ENCODE results near the gene RPS6KA2. TPM values are rescaled to one million over a fixed set of nuclear protein-coding genes. Genes with fewer than 3 reads are reported as not detected.

The RPS6KA2 gene
- total RNA-seq, 3 donors from 2014 or later (not counting 1 experiment from before 2014, with no cell fraction given), result 2.8 to 4.5 (median 2.9) TPM

DNA sequence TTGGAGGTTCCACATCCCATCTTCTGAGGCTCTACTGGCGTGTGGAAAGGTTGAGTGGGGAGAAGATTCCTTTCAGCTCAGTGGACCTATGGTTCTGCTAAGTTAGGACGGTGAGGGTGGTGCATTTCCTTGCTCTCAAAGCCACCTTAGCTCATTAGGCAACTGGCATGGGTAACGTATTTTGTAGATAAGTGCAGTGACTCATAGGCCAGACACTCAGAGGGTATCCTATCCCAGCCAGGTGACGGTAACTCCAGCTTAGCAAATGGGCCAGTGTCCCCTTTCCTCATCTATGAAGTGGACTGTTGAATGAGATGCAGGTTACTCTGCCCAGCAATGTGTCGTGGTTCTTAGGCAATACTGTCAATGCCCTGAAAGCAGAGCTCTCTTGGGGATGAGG, 3.7 kb downstream of the RPS6KA2 start:
- peaks cover 13 to 21% of the 10 kb centered on the region in 2 donors for H3K4me1 Mint-ChIP-seq
- no peak for DNase-seq
- intact Hi-C loops (cut with micrococcal nuclease), result loop anchor here (10.0 kb wide), 1 partner anchor 381 kb away; no protein-coding TSS in a partner anchor
- Histone ChIP-seq H3K9me3 (ENCODE audit: control insufficient read depth, insufficient read depth, low read length) (no peaks in the 10 kb centered on the region), H3K36me3 (ENCODE audit: control insufficient read depth, insufficient read depth, low read length) (no peaks in the 10 kb centered on the region), H3K27ac (ENCODE audit: low read length) (no peak overlapping the region), H3K4me1 (ENCODE audit: control insufficient read depth, insufficient read depth, low read length) (peaks cover 14% of the 10 kb centered on the region), H3K27me3 (ENCODE audit: control insufficient read depth, insufficient read depth, low read length) (peaks cover 16% of the 10 kb centered on the region), H3K4me3 (ENCODE audit: low read length) (no peak overlapping the region)
- TF ChIP-seq, protein P1, sequence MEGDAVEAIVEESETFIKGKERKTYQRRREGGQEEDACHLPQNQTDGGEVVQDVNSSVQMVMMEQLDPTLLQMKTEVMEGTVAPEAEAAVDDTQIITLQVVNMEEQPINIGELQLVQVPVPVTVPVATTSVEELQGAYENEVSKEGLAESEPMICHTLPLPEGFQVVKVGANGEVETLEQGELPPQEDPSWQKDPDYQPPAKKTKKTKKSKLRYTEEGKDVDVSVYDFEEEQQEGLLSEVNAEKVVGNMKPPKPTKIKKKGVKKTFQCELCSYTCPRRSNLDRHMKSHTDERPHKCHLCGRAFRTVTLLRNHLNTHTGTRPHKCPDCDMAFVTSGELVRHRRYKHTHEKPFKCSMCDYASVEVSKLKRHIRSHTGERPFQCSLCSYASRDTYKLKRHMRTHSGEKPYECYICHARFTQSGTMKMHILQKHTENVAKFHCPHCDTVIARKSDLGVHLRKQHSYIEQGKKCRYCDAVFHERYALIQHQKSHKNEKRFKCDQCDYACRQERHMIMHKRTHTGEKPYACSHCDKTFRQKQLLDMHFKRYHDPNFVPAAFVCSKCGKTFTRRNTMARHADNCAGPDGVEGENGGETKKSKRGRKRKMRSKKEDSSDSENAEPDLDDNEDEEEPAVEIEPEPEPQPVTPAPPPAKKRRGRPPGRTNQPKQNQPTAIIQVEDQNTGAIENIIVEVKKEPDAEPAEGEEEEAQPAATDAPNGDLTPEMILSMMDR (IDR thresholded peaks at IDR 0.05), result no peak
- H3K27me3 Mint-ChIP-seq (ENCODE audit: low read depth in 2 of 2), result peaks cover 35 to 42% of the 10 kb centered on the region in 2 donors
- H3K27ac Mint-ChIP-seq, result no peak overlapping the region
- H3K4me3 Mint-ChIP-seq, result no peak overlapping the region
- H3K9me3 Mint-ChIP-seq, result no peaks in the 10 kb centered on the region
- H3K36me3 Mint-ChIP-seq, result no peaks in the 10 kb centered on the region
- no peak for ATAC-seq
- WGBS (ENCODE audit: insufficient coverage), result 86% methylated on average over 5 of the region's 5 CpGs

DNA sequence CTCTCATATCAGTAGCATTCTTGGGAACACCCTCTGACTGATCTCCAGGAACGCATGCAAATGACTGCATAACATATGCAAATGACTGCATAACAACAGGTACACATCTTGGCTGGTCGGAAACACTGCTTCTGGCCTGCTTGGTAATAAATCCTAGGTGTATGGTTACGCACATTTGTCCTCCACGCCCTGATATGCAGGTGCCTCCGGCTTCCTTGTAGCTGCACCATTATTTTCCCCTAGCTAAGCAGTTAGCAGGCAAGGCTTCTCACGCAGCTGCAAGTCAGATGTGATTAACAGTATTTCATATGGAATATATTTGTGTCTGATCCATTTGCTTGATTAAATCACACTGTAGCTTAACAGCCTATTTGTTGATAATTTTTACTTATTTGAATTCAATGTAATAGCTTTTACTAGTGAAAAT, 5.9 kb downstream of the RPS6KA2 start:
- intact Hi-C loops (cut with micrococcal nuclease), result loop anchor here (10.0 kb wide), 1 partner anchor 384 kb away; no protein-coding TSS in a partner anchor
- TF ChIP-seq, protein P1 (IDR thresholded peaks at IDR 0.05), result no peak
- Histone ChIP-seq H3K27me3 (ENCODE audit: control insufficient read depth, insufficient read depth, low read length) (peaks cover 12% of the 10 kb centered on the region), H3K4me3 (ENCODE audit: low read length) (no peak overlapping the region), H3K9me3 (ENCODE audit: control insufficient read depth, insufficient read depth, low read length) (no peaks in the 10 kb centered on the region), H3K36me3 (ENCODE audit: control insufficient read depth, insufficient read depth, low read length) (no peaks in the 10 kb centered on the region), H3K4me1 (ENCODE audit: control insufficient read depth, insufficient read depth, low read length) (peaks cover 3% of the 10 kb centered on the region), H3K27ac (ENCODE audit: low read length) (no peak overlapping the region)
- WGBS (ENCODE audit: insufficient coverage), result 92% methylated on average over 5 of the region's 6 CpGs
- H3K27me3 Mint-ChIP-seq (ENCODE audit: low read depth in 2 of 2), result peaks cover 30 to 40% of the 10 kb centered on the region in 2 donors
- no peak overlapping the region for H3K27ac Mint-ChIP-seq
- DNase-seq, result no peak
- H3K36me3 Mint-ChIP-seq, result no peaks in the 10 kb centered on the region
- peaks cover 4 to 5% of the 10 kb centered on the region in 2 donors for H3K4me1 Mint-ChIP-seq
- no peak overlapping the region for H3K4me3 Mint-ChIP-seq
- H3K9me3 Mint-ChIP-seq, result no peaks in the 10 kb centered on the region
- no peak for ATAC-seq

DNA sequence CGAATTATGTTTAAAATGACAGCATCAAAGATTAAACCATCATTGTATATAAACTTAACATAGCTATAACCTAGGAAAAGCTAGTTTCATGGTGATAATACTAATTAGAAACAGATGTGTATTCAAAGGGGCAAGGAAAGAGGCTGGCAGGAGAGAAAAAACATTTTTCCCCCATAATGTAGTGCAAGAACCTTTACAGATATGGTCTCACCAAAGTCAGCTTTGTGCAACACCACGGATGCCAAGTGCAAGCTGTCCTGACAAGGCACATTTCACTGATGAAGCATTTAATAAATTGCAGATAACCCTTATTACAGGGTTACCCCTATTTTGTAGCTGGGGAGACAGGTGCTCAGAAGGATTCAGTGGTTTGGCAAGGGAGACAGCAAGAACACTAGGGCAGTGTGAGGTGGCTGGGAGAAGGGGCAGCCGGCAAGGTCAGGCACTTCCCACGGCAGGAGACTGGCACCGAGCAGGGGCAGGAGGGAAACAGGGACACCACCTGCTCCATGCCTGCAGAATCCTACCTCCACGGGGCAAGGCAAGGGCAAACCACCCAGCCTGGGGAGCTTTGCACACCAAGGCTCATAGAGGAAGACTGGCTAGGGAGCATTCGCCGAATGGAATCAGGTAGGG, 6.5 kb downstream of the RPS6KA2 start:
- no peak overlapping the region for H3K27ac Mint-ChIP-seq
- no peaks in the 10 kb centered on the region for H3K4me1 Mint-ChIP-seq
- H3K36me3 ChIP-seq (ENCODE audit: control insufficient read depth, insufficient read depth, low read length), result no peaks in the 10 kb centered on the region
- no peak overlapping the region for H3K4me3 ChIP-seq (ENCODE audit: low read length)
- peaks cover 25 to 35% of the 10 kb centered on the region in 2 donors for H3K27me3 Mint-ChIP-seq (ENCODE audit: low read depth in 2 of 2)
- no peak for ATAC-seq
- DNase-seq, result no peak
- H3K4me3 Mint-ChIP-seq, result no peak overlapping the region
- 97% methylated on average over 7 of the region's 8 CpGs for WGBS (ENCODE audit: insufficient coverage)
- no peak overlapping the region for H3K27ac ChIP-seq (ENCODE audit: low read length)
- intact Hi-C loops (cut with micrococcal nuclease), result loop anchor here (10.0 kb wide), 1 partner anchor 384 kb away; no protein-coding TSS in a partner anchor
- no peaks in the 10 kb centered on the region for H3K4me1 ChIP-seq (ENCODE audit: control insufficient read depth, insufficient read depth, low read length)
- no peaks in the 10 kb centered on the region for H3K9me3 ChIP-seq (ENCODE audit: control insufficient read depth, insufficient read depth, low read length)
- H3K27me3 ChIP-seq (ENCODE audit: control insufficient read depth, insufficient read depth, low read length), result peaks cover 6% of the 10 kb centered on the region
- TF ChIP-seq, protein P1 (IDR thresholded peaks at IDR 0.05), result no peak
- H3K9me3 Mint-ChIP-seq, result no peaks in the 10 kb centered on the region
- H3K36me3 Mint-ChIP-seq, result no peaks in the 10 kb centered on the region

Measured in natural killer cell (primary cell).